Activated CD4-positive, alpha-beta T cell treated with anti-CD3 and anti-CD28 coated beads, Interleukin-2, amount 50 U/mL, for 1 hour (primary cell): ENCODE data around the gene HTD2.
"Not testable (repeated sequence)": the region's sequence is repeated elsewhere in the genome, so short reads cannot be mapped to it uniquely, and the experiment has no call there.

Experiments used
- DNase-seq: peaks from one replicate; pipeline ENCODE4 v3.0.0-alpha.2; 2020

The HTD2 gene

DNA sequence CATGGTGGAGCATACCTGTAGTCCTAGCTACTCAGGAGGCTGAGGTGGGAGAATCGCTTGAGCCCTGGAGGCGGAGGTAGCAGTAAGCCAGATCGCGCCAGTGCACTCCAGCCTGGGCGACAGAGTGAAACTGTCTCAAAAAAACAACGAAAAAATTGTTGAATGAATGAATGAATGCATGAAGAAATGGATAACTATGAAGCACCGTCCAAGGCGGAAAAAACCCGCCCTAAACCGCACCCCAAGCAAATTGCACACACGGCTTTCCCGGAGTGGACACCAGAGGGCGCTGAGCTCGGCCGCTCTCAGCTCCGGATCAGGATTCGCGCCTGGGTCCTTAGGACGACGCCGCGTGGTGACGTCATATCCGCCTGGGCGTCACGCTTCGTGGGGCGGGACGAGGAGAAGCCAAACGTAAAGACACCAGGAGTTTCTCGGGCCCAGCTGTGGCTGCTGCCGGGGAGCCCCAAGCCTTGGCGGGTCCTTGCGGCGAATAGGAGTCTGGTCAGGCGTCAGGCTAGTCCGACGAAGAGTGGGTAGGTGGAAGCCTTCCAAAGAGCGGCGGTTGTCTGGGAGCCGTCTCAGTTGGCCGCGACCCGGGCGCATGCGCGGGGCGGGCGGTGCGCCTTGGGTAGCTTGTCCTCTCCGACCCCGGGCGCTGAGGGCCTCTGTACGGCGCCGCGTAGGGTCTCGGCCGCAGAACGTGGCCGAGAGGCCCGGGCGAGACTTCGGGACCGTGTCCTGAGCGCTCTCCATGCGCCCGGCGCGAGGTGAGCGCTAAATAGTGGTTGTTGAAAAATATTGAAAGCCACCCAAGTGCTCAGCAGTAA is at the start of gene HTD2, which contains the start of gene RPP14:
HTD2 (plus strand) TSS at position 639 of the 830 bp plus-strand sequence. CDS start 11,094 bp downstream, outside the sequence.
RPP14 (plus strand) TSS at position 364 of the 830 bp plus-strand sequence. CDS start 4,085 bp downstream, outside the sequence.
- peak; percentile 99 for DNase-seq

DNA sequence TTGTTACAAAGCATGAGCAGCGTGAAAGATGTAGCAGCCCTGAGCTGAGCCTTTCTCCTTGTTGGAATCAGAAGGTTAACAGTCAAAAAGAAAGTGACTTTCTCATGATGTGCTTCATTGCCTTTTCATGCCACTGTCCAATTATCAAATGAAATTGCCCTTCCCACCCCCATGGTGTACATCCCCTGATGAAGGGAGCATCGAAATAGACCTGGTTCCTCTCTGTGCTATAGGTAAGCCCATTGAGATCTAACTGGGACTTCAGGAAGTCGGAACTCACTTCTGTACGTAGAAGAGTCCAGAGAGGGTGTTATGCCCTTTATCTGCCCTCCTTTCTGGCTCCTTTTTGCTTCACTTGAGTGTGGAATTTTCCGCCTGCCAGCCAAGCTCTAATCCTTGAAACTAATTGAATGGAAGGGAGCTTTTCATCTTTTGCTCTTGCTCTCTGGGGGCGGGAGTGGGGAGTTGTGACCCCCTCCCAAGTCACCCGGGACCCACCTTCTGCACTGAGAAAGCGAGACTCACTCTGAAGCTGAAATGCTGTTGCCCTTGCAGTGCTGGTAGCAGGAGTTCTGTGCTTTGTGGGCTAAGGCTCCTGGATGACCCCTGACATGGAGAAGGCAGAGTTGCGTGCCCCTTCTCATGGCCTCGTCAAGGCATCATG is 47.8 kb upstream of the HTD2 start:
- no peak for DNase-seq

DNA sequence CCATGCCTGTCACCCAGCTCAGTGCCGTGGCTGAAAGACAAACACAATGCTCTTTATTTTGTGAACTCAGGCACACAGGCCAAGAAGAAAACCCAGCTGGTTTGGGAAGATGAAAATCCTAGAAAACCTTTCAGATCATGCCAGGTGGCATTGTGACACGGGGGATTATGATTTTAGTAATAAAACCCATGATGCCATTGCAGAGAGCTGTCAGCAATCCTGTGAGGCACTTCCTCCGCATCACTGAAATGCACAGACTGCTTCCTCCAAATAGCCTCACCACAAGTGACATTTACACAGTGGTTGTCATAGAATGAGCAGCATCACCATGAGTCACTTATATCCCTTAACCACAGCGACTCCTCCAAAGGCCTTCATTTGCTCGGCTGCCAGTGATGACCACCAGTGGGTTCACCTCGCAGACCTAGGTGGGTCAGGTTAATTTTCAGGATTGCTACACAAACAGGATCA is 46.0 kb upstream of the HTD2 start:
- DNase-seq = no peak

DNA sequence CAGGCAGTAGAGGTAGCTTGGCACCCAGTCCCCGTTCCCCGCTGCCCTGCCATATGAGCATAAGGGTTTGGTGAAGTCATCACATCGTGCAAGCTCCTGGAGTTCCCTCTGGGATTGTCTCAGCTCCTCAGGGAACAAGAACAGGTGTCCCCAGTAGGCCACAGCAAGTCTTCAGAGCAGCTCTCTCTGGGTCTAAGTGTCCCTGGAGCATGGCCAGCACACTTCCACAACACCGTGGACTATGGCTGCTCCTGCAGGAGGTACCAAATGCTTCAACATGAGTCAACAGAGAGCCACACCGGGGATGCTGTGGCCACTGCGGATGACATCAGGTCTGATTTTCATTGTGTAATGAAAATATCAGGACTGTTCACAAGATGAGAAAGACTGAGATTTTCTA is 45.6 kb upstream of the HTD2 start:
- no peak for DNase-seq

DNA sequence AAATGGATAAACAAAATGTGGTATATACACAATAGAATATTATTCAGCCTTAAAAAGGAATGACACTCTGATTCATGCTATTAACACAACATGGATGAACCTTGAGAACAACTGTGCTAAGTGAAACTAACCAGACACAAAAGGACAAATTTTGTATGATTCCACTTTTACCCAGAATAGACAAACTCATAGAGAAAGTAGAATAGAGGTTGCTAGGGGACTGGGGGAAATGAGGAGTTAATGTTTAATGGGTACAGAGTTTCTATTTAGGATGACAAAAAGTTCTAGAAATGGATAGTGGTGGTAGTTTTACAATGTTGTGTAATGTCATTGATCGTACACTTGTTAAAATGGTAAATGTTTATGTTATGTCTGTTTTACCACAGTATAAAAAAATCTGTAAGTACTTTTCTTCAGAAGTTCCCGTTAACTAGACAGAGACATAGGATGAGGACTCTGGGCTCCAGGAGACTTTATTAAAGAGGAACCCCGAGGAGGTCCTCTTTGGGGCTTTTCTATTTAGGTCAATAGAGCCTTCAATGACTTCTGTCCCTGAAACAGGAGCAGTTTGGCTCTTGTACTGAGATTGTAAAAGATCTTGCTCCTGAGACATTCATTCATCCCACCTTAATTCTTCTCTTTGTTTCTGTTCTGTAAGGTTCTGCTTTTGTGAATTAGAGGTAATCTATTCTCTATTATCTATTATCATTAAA is 44.2 kb upstream of the HTD2 start:
- no peak for DNase-seq

DNA sequence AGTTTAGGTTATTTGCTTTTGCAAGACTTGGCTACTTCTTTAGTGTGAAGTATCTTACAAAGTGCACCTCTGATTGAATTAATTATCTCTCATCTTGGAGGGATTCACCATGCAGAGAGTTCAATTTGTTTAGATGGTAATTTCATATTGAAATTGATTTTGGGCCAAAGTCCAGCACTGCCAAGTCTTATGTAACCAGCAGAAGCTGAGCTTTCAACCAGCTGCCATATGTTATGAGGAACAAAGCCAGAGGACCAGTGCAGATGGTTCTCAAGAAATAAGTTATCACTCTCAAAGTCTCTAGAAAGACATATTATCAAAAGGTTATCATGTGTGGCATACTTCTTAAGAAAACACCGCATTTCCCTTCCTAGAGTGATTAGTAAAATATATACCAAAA is 39.7 kb upstream of the HTD2 start:
- DNase-seq = no peak

DNA sequence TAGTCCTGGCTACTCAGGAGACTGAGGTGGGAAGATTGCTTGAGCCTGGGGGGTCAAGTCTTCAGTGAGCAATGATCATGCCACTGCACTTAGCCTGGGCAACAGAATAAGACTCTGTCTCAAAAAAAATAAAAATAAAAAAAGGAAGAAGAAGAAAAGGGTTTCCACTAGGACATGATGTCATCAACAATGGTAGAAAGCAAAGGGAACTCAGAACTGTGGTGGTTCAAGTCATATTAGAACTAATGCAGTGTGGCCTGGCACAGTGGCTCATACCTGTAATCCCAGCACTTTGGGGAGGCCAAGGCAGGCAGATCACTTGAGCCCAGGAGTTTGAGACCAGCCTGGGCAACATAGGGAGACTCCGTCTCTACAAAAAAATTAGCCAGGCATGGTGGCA is 38.8 kb upstream of the HTD2 start:
- DNase-seq = not testable (repeated sequence)

DNA sequence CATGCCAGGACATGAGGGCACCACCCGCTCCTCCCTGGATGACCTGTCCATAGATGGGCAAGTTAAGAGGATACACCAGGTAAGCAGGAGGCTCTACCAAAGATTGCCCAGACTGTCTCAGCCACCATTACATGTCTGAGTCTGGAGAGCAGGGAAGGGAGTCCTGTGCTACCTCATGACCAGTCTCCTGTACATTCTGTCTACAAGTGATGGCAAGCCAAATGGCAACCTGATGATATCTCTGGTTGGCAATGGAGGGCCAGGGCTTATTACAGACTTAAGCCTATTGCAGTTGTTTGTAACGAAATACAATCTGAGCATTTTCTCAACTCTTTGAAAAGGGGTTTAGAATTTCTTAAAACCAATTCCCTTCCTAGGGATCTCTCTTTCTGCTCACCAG is 37.0 kb upstream of the HTD2 start:
- no peak for DNase-seq

DNA sequence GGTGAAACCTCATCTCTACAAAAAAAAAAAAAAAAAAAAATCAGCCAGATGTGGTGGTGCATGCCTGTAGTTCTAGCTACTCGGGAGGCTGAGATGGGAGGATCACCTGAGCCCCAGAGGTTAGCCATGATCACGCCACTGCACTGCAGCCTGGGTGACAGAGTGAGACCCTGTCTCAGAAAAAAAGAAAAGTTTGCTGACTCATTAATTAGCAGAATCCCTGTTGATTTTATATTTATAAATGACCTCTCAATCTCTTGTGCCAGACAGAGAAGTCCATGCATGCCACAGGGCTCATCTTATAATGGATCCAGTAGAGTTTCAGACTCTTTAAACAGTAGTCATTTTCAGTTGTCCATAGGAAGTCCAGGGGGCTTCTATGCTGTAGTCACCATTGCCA is 35.8 kb upstream of the HTD2 start:
- DNase-seq = no peak

DNA sequence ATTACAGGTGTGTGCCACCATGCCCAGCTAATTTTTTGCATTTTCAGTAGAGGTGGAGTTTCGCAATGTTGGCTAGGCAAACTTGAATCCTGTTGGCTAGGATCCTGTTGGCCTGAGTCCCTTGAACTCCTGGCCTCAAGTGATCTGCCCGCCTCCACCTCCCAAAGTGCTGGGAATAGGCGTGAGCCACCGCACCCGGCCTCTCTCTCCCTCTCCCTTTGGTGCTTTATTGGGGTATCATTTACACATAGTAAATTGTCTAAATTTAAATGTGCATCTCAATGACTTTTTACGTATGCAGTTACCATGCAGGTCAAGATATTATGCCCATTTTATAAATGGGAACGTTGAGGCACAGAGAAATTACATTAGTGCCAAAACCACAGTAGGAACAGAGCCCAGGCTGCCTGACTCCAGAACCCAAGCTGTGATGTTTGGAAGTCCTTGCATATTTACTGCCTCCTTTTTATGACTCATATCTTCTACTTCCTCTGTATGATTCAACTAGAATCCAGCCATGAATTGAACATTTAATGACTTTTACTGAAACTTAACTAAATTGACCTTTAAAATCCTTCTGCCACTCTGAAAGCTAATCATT is 34.3 kb upstream of the HTD2 start:
- DNase-seq = no peak

DNA sequence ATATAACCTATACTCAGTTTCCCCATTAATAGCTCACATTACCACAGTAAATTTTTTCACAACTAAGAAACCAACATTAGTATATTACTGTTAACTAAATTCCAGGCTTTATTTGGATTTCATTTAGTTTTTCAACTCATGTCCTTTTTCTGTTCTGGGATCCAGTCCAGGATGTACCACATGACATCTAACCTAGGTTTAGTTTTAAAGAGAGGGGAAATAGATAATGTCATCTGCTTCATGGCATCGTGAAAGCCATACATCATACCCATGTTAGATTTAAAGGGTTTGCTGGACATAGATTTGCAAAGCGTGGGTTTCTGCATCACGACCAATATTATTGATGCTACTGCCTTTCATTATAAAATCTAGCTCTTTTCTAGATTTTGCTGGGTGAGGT is 33.4 kb upstream of the HTD2 start:
- DNase-seq = no peak

DNA sequence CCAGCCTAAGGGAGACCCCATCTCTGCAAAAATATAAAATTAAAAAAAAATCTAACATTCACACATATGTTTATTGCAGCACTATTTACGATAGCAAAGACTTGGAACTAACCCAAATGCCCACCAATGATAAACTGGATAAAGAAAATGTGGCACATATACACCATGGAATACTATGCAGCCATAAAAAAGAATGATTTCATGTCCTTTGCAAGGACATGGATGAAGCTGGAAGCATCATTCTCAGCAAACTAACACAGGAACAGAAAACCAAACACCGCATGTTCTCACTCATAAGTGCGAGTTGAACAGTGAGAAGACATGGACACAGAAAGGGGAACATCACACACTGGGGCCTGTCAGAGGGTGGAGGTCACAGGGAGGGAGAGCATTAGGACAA is 33.0 kb upstream of the HTD2 start:
- DNase-seq = not testable (repeated sequence)

DNA sequence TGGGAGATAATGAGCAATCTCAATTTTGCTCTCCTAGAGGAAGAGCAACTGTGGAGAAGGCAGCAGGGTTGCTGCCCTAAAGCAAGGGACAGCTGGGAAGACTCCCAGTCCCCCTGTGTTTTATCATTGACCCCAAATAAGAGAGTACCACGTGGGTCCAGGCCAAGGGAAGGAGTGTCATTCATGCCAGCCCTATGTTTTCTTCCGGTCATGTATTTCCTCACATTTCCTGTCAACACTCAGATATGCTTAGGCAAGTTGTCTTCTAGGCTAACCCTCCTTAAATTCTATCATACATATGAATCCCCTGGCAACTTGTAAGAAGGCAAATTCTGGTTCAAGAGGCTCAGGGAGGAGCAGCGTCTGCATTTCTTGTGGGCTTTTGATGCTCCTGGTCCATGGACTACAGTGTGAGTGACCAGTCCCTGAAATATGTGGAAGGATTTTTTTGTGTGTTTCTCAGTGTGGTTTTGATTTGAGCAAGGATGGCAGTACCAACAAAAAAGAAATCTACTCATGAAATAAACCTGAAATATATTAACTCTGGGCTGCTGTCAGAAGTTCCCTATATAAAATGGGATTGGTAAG is 32.2 kb upstream of the HTD2 start:
- no peak for DNase-seq

DNA sequence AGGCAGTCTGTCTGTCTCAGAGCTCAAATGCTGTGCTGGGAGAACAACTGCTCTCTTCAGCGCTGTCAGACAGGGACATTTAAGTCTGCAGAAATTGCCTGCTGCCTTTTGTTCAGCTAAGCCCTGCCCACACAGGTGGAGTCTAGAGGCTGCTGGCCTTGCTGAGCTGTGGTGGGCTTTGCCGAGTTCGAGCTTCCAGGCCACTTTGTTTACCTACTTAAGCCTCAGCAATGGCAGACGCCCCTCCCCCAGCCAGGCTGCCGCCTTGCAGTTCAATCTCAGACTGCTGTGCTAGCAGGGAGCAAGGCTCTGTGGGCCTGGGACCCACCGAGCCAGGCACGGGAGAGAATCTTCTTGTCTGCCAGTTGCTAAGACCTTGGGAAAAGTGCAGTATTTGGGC is 25.3 kb upstream of the HTD2 start:
- DNase-seq = no peak

DNA sequence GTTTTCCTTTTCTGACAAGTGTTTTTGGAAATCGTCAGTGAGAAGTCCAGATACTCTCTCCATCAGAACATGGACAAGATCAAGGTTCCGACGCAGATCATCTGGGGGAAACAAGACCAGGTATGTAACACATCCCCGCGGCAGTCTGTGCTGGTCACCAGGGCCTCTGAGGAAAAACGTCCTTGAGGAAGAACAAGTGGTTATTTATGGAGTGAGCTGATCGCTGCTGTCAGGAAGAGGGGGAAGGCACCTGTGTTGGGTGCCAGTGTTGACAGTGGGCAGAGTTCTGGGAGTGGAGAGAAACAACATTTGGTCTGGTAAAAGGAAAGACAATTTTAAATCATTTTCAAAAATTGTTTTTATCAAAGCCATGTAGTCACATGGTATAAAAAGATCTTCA is 21.0 kb upstream of the HTD2 start:
- DNase-seq = no peak

DNA sequence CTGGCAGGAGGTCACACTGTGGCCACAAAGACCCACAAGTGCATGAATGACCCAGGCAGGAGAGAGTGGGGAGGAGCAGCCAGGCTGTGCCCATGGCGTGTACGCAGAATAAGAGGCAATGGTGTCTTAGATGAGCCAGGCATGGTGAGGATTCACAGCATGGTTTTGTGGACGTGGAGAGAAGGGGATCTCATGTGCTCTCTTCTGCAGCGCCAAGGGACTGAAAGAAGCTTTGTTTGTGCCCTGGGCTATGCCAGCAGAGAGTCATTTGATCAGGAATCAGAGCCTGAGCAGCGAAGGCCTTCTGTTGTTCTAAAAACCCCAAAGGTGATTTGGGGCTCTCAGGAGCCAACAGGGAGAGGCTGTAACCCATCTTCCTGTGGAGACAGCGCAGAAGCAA is 19.0 kb upstream of the HTD2 start:
- DNase-seq = no peak

DNA sequence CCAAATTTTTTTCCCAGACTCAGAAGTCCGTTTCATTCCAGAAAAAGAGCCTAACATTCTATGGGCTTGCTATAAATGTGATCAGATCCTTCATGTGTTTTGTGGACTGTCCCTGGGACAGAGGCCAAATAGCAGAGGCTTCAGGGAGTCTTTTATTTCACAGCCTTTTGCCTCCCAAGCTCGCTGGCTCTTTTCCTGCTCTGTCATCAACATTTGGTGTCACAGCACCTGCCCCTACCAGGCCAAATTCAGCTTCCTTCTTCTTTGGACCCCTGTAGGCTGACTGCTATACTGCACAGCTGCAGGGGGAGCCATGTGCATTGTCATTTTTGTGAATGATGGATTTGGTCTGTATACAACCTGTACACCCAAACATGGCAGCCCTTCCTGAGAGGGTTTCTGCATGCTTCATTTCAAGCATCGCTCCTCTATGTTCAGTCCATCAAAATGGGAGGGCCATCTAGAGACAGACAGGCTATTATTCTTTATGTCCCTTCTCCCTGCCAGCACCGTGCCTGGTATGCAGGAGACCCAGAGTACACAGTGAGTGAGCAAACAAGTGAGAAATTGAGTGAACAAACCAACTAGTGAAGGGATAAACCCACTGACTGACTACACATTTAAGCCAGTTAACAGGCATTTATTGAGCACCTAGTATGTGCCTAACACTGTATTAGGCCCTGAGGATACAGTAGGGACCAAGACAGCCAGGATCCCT is 18.1 kb upstream of the HTD2 start:
- DNase-seq = no peak

DNA sequence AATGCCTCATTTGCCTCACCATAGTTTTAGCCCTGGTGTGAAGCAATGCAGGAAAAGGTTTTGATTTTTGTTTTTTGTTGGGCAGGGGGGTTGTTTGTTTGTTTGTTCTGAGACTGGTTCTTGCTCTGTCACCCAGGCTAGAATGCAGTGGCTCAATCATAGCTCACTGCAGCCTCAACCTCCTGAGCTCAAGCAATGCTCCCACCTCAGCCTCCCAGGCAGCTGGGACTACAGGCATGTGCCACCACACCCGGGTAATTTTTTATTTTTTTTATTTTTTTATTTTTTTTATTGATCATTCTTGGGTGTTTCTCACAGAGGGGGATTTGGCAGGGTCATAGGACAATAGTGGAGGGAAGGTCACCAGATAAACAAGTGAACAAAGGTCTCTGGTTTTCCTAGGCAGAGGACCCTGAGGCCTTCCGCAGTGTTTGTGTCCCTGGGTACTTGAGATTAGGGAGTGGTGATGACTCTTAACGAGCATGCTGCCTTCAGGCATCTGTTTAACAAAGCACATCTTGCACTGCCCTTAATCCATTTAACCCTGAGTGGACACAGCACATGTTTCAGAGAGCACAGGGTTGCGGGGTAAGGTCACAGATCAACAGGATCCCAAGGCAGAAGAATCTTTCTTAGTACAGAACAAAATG is 17.2 kb upstream of the HTD2 start:
- DNase-seq = not testable (repeated sequence)

DNA sequence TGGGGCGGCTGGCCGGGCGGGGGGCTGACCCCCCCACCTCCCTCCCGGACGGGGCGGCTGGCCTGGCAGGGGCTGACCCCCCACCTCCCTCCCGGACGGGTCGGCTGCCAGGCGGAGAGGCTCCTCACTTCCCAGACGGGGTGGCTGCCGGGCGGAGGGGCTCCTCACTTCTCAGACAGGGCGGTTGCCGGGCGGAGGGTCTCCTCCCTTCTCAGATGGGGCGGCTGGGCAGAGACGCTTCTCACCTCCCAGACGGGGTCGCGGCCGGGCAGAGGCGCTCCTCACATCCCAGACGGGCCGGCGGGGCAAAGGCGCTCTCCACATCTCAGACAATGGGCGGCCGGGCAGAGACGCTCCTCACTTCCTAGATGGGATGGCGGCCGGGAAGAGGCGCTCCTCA is 15.9 kb upstream of the HTD2 start:
- DNase-seq = not testable (repeated sequence)

DNA sequence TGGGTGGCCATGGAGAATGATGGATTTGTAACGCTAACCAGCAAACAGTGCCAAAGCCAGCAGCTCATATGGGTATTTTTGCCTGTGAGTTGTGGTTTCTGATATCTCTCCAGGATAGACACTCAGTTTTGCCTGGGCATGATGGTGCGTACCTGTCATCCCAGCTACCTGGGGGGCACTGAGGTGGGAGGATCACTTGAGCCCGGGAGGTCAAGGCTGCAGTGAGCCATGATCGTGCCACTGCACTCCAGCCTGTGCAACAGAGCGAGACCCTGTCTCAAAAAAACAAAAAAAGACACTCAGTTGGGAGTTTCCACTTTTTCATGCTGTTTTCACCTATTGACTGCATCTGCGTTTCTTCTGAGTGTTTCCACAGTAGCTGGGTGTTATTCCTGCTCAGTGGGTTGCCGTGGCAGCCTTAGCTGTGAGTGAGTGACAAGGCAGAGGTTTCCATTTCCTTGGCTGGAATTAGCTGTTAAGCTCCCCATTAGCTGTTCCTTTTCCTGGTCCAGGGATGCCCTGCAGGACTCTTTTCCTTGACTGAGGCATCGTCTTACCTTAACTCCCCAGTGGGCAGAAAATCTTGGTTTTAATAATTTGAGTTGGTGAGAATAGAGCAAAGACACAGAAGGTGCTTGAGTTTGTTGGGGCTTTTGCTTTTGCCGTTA is 14.5 kb upstream of the HTD2 start:
- DNase-seq = no peak

DNA sequence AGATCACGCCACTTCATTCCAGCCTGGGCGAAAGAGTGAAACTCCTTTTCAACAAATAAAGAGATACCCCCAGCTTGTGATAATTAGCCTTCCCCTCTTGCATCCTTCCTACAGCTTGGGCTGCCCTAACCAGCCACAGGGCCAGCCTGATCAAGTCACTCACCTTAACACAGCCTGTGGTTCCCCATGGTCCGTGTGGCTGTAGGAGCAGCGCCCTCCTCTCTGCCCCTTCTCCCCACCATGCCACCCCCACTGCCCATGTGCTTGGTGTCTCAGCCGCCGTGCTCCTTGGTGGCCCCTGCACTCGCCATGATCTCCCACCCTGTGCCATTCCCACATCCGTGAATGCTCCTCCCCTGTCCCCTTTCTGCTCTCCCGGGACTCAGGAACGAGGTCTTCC is 13.5 kb upstream of the HTD2 start:
- DNase-seq = no peak
